ENCODE results near the gene FAM204A. TPM values are rescaled to one million over a fixed set of nuclear protein-coding genes. Genes with fewer than 3 reads are reported as not detected.
A peak's percentile ranks its signal among the peaks of the same experiment; 100 is the strongest.

FAM204A gene
- total and polyA plus RNA-seq, 12 donors: 9.8 to 63.1 (median 43.7) TPM

DNA sequence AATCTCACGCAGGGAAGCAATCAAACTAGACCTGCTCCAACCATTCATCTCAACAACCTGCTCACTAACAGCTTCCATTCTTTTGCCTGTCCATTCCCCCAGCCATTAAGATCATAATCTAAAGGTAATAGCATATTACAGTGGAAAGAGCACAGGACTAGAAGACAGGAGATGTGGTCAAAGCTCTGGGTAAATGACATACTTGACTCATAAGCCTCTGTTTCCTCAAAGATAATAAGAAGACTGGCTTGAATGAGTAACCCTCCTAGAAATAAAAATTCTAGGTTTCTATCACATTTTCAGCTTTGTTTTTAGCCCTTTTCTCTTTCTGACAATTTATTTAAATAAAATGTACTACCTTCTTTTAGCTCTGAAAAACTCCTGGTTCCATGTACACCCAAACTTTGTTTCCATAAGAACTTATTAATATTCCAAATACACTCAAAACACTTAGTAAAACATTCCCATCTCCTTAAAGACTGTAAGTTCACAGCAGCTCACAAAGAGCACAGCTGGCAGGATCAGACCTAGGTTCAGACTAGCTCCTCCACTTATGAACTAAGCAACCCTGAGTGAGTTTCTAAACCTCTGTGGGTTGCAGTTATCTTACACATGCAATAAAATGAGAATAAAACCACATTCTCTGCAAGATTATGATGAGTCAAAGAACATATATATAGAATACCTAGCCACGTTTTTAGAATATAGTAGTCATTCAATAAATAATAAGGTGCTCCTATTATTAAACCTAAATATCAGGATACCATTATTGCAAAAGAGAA is 11.6 kb downstream of the FAM204A start:
- Histone ChIP-seq H3K36me3 (replicated peaks in 1 of 2) (peaks cover 0 to 66% of the 10 kb centered on the region in 2 donors), H3K4me1 (replicated peaks in 1 of 2) (peaks cover 0 to 6% of the 10 kb centered on the region in 2 donors), H3K27me3 (no peaks in the 10 kb centered on the region), H3K27ac (no peak overlapping the region), H3K9me3 (replicated peaks in 1 of 3) (no peaks in the 10 kb centered on the region), H3K4me3 (no peak overlapping the region)
- TF ChIP-seq, protein P1, sequence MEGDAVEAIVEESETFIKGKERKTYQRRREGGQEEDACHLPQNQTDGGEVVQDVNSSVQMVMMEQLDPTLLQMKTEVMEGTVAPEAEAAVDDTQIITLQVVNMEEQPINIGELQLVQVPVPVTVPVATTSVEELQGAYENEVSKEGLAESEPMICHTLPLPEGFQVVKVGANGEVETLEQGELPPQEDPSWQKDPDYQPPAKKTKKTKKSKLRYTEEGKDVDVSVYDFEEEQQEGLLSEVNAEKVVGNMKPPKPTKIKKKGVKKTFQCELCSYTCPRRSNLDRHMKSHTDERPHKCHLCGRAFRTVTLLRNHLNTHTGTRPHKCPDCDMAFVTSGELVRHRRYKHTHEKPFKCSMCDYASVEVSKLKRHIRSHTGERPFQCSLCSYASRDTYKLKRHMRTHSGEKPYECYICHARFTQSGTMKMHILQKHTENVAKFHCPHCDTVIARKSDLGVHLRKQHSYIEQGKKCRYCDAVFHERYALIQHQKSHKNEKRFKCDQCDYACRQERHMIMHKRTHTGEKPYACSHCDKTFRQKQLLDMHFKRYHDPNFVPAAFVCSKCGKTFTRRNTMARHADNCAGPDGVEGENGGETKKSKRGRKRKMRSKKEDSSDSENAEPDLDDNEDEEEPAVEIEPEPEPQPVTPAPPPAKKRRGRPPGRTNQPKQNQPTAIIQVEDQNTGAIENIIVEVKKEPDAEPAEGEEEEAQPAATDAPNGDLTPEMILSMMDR (IDR thresholded peaks at IDR 0.05): no peak
- no peak for TF ChIP-seq POLR2A (IDR thresholded peaks at IDR 0.05)
- 88 to 97% (median 92%) methylated on average over 2 of the region's 2 CpGs for WGBS, 4 donors
- intact Hi-C loops (cut with DNase I): no loop called here
- no peak for DNase-seq

DNA sequence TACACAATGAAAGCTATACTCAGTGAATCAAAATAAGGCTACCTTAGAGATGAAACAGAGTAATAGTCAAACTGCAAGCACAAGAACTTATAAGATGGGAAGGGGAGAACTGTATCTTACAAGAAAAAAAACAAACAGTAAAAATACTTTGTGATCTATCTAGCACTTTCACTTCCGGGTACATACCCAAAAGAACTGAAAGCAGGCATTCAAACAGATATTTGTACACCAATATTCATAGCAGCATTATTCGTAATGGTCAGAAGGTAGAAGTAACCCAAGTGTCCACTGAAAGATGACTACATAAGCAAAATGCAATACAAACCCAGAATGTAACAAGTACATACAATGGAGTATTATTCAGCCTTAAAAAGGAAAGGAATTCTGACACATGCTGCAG is 18.0 kb downstream of the FAM204A start:
- 87 to 97% (median 96%) methylated on average over 2 of the region's 2 CpGs for WGBS, 4 donors
- Histone ChIP-seq H3K4me1 (replicated peaks in 1 of 2) (peaks cover 5 to 6% of the 10 kb centered on the region in 2 donors), H3K27ac (no peak overlapping the region), H3K9me3 (replicated peaks in 1 of 3) (no peaks in the 10 kb centered on the region), H3K27me3 (no peaks in the 10 kb centered on the region), H3K4me3 (no peak overlapping the region), H3K36me3 (replicated peaks in 1 of 2) (peaks cover 0 to 38% of the 10 kb centered on the region in 2 donors)
- no peak for TF ChIP-seq POLR2A (IDR thresholded peaks at IDR 0.05)
- TF ChIP-seq, protein P1 (IDR thresholded peaks at IDR 0.05): no peak
- DNase-seq: no peak
- intact Hi-C loops (cut with DNase I): no loop called here

DNA sequence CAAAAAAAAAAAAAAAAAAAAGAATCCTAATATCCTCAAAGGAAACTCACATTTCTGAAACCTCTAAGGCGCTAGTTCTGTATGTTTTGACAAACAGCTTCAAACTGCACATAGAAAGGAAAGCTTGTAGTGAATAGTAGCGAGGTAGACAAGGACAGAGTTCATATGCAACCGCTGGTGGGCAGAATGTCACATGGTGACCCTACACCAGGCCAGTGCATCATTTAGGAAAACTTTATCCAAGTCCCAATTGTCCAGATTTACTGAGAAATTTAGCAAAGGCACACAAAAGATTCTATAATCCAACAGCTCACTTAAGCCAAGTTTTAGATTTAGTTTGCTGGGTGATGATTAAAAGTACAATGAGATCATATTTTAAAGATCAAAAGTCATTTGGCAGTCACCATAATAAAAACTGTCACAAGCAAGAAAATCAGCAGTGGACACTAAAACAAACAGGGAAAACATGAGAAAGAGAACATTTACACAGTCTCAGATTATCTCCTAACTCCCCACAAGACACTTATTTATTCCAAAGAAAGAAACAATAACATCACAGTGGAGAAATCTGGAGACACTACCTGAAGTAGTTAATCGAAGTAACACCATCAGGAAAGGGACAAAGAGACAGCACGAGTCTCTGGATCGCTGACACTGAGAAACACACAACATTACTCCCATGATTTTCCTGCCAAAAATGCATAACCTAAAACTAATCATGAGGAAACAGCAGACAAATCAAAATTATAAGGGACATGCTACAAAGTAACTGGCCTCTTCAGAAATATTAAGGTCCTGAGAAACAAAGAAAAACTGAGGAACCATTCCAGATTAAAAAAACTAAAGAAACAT is 20.2 kb downstream of the FAM204A start:
- DNase-seq: no peak
- Histone ChIP-seq H3K27me3 (no peaks in the 10 kb centered on the region), H3K27ac (peak overlapping the region in 2 of 5 donors; percentile 27 to 52), H3K4me3 (no peak overlapping the region), H3K9me3 (replicated peaks in 1 of 3) (no peaks in the 10 kb centered on the region), H3K36me3 (replicated peaks in 1 of 2) (peaks cover 0 to 22% of the 10 kb centered on the region in 2 donors), H3K4me1 (replicated peaks in 1 of 2) (peaks cover 5 to 6% of the 10 kb centered on the region in 2 donors)
- TF ChIP-seq, protein P1 (IDR thresholded peaks at IDR 0.05): no peak
- no peak for TF ChIP-seq POLR2A (IDR thresholded peaks at IDR 0.05)
- intact Hi-C loops (cut with DNase I): no loop called here
- WGBS, 4 donors: 61 to 69% (median 64%) methylated on average over 6 of the region's 6 CpGs

DNA sequence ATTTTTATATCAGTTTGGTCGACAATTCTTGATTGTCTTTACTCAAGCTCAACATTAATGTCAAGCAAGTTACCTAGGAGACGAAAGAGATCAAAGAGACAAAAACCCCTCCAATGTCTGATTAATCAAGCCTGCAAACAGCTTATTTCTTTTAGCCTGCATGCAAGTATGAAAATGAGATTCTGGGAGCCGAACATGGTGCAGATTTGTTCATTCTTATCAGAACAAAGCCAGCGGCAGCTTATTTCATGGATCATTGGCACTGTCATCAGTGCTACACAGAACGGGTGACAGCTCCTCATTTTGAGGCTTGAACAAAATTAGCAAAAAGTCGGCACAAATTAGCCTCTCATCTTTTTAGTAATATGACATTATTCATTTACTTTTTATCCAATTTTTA is 26.5 kb downstream of the FAM204A start:
- no peak for TF ChIP-seq POLR2A (IDR thresholded peaks at IDR 0.05)
- TF ChIP-seq, protein P1 (IDR thresholded peaks at IDR 0.05): no peak
- intact Hi-C loops (cut with DNase I): no loop called here
- WGBS, 4 donors: 84 to 88% (median 87%) methylated on average over 6 of the region's 6 CpGs
- DNase-seq: no peak
- no peaks in the 10 kb centered on the region for H3K4me1 ChIP-seq (replicated peaks in 1 of 2)
- no peaks in the 10 kb centered on the region for H3K36me3 ChIP-seq (replicated peaks in 1 of 2)
- H3K9me3 ChIP-seq (replicated peaks in 1 of 3): no peaks in the 10 kb centered on the region
- no peak overlapping the region for H3K27ac ChIP-seq
- no peaks in the 10 kb centered on the region for H3K27me3 ChIP-seq
- H3K4me3 ChIP-seq: no peak overlapping the region

Data from adrenal gland (tissue), 12 donors.